RCC 7860 (cell line): Measurements from ENCODE around the gene AFF1.
"Not testable (repeated sequence)": the region's sequence is repeated elsewhere in the genome, so short reads cannot be mapped to it uniquely, and the experiment has no call there.

ENCODE experiments used
- DNase-seq: peaks from one replicate; pipeline ENCODE4 v3.0.0-alpha.2; 2015; ENCODE audit warnings: low spot score
- FAIRE-seq: peaks from 2 replicates; lab custom pipeline; 2012; peaks lifted over from hg19 to GRCh38; lab: Jason Lieb, UNC

The AFF1 gene

DNA sequence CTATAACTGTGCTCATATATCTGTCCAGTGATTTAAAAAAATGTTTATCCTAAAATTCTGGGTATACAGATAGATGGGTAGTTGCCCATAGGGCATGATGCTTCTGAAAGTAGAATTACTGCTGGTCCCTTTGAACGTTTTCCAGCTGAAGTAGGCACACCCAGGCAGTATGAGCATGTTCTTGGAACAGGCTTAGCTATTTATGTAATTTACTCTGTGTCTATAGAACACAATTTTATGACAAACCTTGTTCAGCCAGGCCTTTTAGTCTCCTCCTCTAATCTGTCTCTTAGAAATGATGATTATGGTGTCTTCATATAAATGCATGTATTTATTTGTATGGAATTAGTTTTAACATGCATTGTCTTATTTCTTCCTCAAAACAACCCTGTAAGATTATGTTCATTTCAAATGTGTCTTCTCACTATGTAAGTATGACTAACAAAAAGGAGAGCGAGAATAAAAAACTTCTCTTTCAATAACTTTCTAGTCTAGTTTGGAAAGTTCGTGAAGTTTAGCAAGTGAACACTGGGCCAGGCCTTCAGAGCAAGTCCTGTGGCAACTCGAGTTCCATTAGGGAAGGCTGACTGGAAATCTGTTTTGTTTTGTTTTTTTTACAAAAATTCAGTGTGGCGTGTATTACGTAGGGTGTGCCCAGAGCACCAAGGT is 142.0 kb downstream of the AFF1 start:
- DNase-seq: no peak
- no peak for FAIRE-seq

DNA sequence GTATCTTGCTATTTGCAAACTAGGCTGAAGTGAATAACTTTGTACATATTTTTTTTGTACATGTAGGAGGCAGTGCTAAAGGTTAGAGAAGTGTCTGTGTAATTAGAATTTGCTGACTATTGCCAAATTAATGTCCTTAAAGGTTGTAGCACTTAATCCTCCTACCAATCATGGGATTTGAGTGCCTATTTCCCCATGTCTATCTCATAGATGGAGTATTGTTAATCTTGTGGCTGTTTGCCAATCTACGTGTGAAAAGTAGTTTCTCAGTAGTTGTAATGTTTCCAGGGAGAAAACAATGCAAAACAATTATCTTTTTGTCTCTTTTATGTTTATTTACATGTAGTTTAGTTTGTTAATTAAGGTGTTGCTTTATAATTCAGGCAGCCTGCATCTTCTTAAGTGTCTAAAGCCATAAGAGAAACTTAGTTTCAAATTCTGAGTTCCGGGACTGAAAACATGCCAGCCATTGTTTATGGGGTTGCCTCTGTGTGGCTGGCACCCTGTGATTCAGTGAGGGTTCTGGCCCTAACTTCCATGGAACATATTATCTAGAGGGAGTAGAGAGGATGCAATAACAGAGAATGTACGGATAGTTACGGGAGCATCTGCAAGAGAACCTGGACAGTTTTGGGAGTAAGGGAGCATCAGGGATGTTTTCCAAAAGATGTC is 143.2 kb downstream of the AFF1 start:
- FAIRE-seq (no peak), DNase-seq (no peak)

DNA sequence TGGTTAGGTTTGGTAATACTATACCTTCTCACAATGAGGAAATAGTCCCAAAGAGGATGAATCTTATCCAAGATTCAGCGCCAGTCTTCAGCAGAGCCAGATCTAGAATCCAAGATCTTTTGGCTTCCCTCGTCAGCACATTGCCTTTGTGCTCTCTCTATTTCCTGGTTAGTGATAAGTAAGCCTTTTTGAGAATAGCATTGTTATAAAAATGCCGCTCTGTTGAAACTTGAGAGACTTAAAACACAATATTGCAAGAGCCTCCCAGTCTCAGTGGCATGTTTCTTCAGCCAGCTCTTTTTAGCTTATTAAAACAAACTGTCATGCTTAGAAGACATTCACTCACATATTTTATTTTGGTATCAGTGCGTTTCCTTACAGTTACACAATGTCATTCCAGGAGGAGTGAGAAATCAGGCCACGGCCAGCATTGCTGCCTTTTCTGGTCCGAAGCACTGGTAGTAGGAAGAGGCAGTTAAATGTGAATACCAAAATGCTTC is 144.2 kb downstream of the AFF1 start:
- DNase-seq (no peak), FAIRE-seq (no peak)

DNA sequence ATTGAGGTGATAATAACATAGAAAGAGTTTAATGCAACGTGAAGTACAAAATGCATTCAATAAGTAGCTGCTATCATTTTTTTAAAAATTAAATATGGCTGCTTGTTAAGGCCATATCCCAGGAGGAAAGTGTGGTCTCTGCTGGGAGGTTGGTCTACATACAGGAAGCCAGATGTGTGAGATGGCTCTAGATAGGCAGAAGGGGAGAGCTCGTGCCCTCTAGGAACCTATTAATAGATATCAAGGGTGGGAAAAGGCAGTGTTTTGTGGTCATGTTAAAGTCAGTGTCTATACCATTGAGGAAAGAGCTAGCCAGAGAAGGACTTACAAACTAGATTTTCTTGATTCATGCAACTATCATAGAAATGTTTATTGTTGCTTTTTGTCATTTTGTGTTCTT is 145.2 kb downstream of the AFF1 start:
- no peak for FAIRE-seq
- no peak for DNase-seq

DNA sequence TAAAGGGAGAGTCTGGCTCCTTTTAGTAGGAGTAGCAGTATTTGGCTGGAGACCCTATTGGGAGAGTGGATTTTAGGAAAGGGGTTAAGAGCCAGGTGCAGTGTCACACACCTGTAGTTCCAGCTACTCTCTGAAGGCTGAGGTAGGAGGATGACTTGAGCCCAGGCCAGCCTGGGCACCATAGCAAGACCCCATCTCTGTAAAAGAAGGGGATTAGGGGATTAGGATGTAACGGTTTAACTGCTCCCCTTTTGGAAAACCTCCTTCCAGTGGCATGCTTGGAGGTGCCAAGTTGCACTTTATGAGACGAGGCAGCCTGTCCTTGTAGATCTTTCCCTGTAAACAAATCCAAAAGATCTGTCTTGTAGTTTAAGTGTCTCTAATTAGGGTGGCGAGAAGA is 145.7 kb downstream of the AFF1 start:
- DNase-seq: no peak
- no peak for FAIRE-seq

DNA sequence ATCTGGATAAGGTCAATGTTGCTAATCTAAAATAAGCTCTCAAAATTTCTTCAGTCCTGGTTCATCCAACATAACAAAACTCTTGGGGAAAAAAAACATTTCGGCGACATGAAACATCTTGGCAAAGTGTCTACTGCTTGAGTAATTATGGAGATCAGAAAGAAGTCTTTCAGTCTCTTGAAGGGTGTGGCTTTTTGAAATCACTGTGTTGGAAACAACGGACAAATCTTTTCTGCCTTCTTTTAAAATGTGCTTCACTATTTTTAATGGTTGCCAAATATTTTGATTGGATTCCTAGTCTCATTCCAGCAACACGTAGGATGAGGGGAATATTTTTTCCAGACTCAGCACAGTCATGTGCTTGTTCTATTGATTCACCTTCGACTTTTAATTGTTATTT is 147.0 kb downstream of the AFF1 start:
- no peak for DNase-seq
- no peak for FAIRE-seq

DNA sequence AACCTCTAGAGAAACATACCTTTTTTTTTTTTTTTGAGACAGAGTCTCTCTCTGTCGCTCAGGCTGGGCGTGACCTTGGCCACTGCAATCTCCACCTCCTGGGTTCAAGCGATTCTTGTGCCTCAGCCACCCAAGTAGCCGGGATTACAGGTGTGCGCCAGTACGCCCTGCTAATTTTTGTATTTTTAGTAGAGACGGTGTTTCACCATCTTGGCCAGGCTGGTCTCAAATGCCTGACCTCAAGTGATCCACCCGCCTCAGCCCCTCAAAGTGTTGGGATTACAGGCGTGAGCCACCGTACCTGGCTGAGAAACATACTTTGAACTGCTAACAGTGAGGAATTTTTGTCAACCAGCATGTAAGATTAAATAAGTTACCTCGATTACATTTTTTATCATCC is 150.9 kb downstream of the AFF1 start:
- FAIRE-seq, DNase-seq: not testable (repeated sequence)

DNA sequence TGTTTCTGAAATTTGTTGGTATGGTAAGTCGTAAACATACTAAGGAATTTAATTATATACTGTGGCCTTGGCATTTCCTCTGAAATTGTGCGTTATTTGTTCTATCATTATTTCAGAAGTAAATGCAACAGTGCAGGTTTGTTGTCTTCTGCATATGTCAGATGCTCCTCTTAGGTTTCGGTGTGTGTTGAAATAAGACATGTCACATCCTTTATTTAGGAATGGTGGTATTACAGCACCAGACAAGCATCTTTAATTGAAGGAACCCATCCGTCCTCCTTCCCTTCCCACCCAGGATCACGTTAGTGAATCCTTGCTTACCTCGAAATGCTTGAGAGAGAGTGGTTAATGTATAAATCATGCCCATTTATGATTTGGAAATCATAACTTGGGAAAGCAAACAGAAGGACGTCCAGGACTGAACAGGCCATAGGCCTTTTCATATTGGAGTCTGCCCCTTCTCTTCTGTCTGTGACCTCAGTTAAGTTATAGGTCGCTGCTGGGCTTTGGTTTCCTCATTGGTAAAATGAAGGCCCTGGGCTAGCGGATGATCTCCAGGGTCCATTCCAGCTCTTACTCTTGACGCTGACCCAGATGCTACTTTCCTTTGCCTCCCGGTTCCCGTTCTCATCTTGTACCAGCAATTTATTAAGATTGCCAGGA is 151.5 kb downstream of the AFF1 start:
- no peak for FAIRE-seq
- no peak for DNase-seq

DNA sequence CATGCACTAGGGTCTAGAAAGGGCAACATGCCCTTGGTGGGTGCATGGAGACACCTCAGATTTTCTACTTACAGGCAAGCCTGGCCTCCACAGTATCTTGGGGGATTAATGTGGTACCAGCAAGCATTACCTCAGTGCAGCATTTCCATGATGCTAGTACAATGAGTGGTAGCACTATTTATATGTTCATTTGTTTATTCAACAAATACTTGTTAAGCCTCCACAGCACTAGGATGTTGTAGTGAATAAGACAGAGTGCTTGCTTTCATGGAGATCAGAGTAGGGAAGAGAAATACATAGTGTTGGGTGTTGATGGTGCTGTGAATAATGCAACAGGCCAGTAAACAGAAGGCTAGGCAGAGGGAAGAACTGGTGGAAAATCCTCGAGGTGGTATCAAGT is 152.2 kb downstream of the AFF1 start:
- FAIRE-seq: no peak
- no peak for DNase-seq

DNA sequence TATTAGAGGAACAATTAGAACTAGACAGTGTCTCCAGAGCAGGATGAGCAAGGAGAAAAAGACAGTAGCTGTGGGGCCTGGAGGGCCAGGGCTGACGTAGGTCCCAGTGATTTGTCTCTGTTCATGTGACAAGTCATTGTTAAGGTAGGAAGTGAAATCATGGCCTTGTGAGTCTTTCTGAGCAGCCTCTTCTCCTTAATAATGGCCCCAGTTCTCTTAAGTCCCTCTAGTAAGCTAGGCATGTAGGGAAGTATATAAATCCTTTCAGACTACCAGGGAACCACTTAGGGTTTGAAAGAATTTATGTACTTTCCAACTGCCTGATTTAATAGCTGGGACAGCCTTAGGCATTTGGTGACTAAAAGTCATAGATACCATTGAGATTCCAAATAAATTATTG is 152.6 kb downstream of the AFF1 start:
- no peak for DNase-seq
- FAIRE-seq: no peak

DNA sequence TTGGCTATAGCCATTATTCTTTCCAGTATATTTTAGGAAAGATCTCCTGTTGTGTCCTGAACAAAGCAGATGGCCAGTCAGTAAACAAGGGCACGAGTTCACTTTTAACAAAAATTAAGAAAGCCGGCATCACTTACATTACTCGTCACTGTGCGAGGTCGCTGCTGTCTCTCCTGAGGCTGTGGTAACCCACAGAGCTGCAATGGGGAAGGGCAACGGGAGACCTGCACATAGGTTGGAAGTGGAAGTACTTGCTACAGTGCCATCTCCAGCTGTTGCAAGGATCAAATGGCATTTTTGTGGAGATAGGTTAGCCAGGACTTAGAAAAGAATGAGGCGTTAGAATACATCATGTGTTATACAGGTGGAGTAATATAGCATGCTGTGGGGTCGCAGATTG is 153.4 kb downstream of the AFF1 start:
- FAIRE-seq (no peak), DNase-seq (no peak)

DNA sequence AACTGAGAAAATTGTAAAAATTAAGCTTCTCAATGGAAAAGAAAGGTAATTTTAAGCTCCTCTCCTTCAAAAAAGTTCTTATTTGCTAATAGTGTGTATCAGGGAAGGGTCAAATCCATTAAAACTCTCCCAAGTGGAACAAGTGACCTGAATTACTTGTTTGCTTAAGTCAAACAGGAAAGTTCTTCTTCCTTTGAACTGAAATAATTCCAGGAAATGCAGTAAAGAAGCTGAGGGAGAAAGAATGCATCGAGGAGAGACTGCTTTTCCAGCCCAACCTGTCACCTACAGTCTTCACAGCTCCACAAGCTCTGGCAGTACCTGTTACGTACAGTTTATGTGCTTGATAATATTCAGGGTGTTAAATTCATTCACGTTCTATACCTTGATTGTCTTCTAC is 154.6 kb downstream of the AFF1 start:
- FAIRE-seq (no peak), DNase-seq (no peak)

DNA sequence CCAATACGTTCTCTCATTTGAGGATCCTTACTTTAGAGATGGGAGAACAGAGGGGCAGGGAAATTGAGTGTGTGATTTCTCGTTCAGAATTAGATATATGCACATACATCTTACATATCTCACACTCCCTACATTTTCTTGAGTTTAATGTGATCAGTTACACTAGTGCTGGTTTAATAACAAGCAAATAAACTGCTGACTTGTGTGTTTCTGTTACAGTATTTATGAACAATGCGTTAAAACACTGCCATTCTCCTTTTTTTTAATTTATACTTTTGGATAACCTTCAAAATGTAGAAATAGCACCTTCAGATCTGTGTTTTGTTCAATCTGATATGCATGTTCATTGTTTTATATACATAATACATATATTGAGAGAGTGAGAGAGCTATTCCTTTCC is 155.5 kb downstream of the AFF1 start:
- no peak for FAIRE-seq

DNA sequence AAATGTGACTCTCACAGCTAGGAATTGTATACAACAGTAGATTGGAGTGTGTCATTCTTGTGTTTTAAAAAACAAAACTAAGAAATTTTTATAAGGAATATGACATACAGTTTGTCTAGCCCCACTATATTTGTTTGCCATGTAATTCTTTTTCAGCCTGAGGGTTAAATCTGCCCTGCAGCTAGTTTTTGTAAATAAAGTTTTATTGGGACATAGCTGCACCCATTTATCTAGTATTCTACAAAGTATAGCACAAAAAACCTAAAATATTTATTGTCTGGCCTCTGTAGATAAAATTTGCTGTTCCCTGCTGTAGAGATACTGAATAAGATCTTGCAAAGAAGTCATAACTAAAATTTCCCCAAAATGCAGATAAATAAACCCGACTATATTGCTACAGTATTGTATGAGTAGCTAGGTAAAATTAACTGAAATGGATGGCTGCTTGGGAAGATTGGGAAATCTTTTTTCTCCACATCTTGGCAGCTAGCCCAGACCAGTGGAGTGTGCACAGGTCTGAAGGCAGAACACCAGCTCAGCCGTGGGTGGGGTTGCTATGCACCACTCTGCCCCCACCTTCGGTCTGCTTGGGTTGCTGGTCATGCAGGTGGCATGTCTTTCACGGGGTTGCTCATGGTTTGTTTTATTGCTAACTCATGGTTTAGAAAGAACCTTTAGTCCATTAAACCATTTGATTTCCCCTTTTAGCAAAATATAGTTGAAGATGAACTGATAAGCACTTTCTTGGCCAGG is 157.8 kb downstream of the AFF1 start:
- DNase-seq (peak; percentile 96), FAIRE-seq (peak; percentile 95)

More for the DNA sequence above, 155.5 kb downstream of the AFF1 start:
- DNase-seq: no peak

DNA sequence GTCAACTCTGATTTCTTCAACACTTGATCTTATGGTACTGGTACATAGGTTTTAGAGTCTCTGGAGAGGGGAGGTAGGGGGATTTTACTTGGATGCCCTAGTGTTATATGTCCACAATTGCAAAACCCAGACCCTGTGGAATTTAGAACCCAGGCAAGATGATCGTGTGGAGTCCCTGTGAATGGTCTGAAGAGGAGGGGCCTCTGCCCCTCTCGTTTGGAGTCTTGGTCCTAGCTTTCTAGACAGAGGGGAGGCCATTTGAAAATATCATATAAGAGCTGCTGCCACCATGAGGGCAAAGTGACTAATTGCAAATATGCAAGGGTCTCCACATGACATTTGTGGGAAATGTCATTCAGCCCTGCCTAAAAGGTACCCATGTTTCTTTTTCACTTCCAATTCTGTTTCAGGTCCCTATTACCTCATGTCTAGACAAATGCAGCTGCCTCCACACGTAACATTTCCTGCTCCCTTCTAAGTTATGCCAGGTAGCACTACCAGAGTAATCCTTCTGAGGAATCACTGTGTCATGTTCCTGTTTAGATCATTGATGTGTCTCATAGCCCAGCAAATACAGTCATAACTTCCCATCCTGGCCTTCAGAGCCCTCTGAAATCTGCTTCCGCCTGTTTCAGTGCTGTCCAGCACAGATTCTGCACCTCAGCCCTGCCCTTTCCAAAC is 158.8 kb downstream of the AFF1 start:
- peak; percentile 83 for DNase-seq
- FAIRE-seq: no peak

DNA sequence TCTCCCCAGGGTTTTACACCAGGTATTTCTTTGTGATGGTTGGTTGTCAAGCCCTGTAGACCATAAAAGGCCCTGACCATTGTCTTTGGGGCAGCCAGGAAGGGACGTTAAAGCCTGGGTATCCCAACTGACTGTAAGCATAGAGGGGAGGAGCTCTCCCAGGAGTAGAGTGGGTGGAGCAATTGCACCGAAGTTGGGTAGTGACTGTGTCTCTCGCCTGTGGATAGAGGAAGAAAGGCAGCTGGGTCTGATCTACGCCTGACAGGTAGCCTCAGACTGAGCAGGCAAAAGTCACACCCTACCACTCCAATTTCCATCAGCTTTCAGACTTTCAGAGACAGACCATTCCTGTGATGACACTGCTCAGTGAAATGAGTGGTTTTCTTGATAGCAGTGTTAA is 162.3 kb downstream of the AFF1 start:
- no peak for FAIRE-seq

DNA sequence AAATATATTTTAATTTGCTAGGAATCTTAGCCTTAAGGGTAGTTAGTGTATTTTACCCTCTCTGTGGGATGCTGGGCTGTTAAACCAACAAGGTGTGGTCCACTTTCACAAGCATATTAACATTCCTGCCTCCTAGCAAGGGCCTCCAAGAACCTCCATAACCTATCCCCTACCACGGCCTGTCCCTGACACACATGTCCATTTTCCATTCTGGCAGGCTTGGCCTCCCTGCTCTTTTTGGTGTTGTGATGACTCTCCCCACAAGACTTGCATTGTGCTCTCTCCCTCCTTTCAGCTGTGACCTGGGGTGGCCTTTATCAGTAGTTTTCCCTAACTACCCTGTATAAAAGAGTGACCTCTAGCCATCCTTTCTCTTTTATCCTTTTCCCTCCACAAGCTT is 165.4 kb downstream of the AFF1 start:
- no peak for FAIRE-seq
- DNase-seq: no peak

More for the DNA sequence above, 162.3 kb downstream of the AFF1 start:
- DNase-seq: no peak

DNA sequence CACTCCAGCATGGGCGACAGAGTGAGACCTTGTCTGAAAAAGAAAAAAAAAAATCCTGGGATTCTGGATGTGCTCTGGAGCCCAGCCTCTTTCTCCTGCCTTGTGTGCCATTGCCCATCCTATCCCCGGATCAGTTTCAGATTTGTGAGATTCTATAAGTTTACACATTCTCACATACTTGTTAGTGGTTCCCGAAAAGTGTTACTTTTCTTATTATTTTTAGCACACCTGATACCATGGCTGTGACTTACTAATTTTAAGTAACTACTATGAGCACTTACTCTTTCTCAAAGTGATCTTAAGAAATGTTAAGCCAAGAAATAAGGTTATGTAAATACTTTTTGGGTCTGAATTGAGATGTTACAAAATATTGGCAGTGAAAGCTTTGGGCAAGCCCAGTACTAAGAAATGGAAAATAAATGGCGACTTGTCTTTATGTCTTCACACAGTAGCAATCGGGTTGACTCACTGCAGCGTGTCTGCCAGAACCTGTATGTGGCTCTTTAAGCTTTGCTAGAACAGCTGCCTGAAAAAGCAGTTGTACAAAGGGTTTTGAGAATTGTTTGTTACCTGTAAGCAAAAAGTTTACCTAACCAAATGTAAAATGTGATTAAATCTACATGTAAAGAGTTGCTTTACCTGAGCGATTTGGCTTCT is 166.9 kb downstream of the AFF1 start:
- FAIRE-seq: no peak

DNA sequence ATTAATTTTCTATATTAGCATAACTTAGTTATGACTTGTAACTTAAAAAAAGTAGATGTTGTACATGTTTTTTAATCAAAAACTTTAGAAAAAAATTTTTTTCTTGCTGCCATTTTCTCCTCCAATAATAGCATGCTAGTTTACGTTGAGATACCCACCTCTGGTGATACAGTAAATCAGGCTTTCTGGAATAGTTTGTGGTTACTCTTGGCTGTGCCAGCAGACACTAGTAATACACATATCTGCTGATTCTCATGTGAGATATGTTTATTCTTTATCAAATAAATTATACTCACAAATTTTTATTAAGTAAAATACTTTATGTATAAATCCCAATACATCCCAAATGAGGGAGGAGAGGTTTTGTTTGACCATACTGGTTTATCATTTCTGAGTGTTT is 168.3 kb downstream of the AFF1 start:
- FAIRE-seq (peak; percentile 42), DNase-seq (no peak)

More for the DNA sequence above, 166.9 kb downstream of the AFF1 start:
- no peak for DNase-seq

DNA sequence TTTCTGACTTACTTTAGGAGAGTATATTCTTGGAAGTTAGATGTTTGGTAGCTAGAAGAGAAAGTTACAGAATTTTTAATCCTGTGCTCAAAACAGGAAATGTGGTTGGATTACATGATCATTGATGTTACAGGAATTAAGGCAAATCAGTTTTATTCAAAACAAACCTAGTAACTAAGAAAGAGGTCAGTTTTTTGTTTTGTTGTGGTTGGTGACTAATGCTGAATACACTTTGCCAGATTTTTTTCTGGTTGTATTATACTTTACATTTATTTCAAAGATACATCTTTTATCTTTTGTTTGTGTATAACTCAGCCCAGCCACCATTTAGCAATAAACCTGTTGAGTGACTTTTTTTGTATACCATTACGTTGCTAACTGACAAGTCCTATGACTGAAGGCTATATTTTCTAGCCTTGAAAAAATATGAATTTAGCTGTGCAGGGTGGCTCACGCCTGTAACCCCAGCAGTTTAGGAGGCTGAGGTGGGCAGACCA is 168.9 kb downstream of the AFF1 start:
- peak; percentile 80 for FAIRE-seq
- peak; percentile 77 for DNase-seq
